GM12872 (cell line): ENCODE results near the gene IFIT2.

ENCODE experiments used
- TF ChIP-seq, protein P1 (sequence below): IDR thresholded peaks from 3 replicates; pipeline ENCODE4 v1.5.1; 2011; ENCODE audit warnings: low read depth, mild to moderate bottlenecking, low read length, moderate library complexity; ENCODE audit not compliant: insufficient read depth

IFIT2 gene

DNA sequence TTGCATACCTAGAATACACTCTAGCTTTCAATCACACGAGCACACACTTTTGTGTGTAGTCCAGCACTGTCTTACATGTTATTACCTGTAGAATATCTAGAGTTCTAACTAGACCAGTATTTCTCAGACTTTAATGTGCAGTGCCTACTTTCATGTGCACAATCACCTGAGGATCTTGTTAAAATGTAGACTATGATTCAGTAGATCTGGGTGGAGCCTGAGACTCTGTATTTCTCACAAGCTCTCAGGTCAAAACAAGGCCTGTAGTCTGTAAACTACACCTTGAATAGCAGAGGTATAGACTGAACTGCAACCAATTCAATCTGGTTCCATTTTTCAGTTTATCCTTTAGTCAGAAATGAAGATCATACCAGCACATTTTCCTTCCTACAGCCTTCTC lies 11.1 kb downstream of the IFIT2 start:
- TF ChIP-seq, protein P1, sequence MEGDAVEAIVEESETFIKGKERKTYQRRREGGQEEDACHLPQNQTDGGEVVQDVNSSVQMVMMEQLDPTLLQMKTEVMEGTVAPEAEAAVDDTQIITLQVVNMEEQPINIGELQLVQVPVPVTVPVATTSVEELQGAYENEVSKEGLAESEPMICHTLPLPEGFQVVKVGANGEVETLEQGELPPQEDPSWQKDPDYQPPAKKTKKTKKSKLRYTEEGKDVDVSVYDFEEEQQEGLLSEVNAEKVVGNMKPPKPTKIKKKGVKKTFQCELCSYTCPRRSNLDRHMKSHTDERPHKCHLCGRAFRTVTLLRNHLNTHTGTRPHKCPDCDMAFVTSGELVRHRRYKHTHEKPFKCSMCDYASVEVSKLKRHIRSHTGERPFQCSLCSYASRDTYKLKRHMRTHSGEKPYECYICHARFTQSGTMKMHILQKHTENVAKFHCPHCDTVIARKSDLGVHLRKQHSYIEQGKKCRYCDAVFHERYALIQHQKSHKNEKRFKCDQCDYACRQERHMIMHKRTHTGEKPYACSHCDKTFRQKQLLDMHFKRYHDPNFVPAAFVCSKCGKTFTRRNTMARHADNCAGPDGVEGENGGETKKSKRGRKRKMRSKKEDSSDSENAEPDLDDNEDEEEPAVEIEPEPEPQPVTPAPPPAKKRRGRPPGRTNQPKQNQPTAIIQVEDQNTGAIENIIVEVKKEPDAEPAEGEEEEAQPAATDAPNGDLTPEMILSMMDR: no peak

DNA sequence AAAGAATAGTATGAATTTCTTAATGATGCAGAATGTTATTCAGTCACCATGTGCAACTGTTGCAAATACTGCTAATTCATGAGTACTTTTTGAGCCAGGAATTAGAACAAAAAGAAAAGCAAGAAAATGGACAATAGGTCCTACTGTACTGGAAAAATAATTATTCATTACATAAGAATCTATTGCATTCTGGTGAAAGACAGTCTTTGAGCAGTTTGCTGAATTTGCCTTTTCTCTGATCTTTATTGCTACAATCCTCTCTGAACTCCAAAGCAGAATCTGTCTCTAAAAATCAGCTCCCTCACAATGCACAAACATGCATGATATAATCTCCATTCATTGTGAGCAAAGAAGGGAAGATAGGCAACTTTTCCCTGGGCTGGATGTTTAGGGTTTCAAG lies 12.8 kb downstream of the IFIT2 start:
- TF ChIP-seq, protein P1: no peak

DNA sequence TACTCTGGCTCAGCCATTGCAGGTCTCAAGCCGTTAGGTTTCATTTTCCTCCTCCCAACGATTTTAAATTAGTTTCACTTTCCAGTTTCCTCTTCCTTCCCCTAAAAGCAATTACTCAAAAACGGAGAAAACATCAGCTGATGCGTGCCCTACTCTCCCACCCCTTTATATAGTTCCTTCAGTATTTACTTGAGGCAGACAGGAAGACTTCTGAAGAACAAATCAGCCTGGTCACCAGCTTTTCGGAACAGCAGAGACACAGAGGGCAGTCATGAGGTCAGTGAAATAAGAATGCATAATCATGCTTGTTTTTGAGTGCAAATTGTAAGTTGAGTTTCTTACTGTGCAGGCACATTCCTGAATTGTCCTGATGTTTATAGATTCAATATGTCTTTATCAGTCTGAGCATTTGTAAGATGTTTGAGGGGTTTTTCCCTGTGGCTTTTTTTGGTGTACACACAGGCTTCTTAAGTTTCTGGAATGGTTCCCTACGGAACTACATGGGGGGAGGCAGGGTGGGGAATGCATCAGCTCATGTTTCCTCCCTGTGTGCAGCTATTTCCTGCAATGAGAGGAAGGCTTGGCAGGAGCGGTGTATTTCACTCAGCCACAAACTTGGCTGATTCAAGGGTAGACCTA lies 26.1 kb downstream of the IFIT2 start, which contains the start of gene IFIT3:
IFIT3 (plus strand) TSS at position 195 of the 639 bp plus-strand sequence; CDS start at position 272, 77 bp downstream.
- TF ChIP-seq, protein P1: no peak

DNA sequence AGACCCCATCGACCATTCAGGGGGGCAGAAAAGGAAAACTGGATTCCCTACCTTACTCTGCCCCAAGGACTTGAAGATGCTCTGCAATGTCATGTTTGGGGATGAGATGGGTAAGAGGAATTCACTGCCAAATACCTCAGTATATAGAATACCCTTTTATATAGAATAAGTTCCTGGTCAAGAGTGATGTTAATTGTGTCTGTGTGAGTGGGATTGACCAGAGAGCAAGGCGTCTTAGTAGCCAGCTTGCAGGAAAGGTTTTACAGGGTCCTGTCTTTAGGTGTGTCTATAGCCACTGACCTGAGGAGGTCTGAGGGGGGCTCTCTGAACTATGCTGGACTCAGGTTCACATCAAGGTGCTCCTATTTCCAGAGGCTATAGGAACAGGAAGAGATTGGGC lies 27.3 kb downstream of the IFIT2 start:
- TF ChIP-seq, protein P1: no peak

DNA sequence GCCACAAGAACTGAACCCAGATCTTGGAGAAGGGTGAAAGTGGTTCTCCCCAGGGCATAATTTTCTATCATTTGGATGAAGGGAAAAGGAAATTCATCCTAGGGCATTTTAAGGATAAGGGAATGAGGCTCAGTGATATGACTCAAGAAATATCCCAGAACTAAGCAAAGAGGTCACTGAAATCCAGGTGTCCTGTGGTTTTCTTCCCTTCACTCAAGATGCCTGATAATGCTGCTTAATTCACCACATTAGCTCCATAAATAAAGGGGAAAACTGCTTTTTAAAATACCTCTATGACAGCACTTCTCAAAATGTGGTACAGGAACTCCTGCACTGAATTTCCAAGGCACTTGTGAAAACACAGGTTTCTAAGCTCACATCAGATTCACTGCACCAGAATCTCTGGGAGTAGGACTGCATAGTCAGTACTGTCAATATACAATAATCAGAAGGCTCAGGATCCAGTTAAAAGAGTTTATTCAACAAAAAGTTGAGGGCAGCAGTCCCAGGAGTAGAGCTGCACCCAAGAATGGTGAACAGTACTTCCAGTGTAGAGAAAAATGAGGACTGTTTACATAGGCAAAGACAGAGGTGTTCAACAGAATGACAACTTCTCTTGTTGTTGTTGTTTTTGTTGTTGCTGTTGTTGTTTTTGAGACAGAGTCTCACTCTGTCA lies 28.8 kb downstream of the IFIT2 start:
- TF ChIP-seq, protein P1: no peak

DNA sequence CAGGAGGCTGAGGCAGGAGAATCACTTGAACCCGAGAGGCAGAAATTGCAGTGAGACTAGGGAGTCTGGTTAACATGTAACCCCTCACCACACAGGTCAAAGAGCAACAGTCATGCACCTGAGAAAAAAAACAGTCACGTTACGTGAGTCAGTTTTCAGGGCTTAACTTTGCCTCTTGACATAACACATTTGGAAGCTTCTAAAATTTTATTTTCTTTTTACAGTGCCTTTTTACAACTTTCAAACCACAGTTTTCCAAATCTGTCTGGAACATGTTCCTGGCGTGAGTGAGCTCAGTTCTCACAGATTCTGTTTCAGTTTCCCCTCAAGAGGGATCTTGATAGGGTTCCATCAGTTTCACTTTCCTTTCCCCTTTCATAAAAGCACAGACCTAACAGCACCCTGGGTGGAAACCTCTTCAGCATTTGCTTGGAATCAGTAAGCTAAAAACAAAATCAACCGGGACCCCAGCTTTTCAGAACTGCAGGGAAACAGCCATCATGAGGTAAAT lies 30.3 kb downstream of the IFIT2 start:
- TF ChIP-seq, protein P1: no peak

DNA sequence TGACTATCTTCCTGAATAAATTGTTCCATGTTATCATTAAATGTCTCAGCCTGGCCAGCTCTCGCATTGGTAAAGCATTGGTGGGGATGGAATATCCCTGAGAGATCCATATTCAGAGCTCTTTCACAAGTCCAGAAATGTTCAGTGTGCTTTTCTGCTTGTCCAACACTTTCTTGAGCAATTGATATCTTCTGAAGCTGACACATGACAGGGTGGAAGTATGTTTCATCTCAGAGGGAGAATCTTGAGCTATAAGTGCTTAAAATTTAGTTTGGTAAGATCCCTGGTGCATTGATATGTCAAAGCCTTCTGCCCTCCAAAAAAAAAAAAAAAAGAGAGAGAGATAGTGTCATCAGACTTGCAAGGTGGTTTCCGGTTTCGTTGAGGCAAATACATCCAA lies 33.4 kb downstream of the IFIT2 start:
- TF ChIP-seq, protein P1: no peak
